H1 (cell line): ENCODE results near the gene CALML5. TPM values are rescaled to one million over a fixed set of nuclear protein-coding genes. Genes with fewer than 3 reads are reported as not detected.

ENCODE experiments used
- CHD2 ChIP-seq: IDR thresholded peaks from 2 replicates; pipeline ENCODE4 v1.6.1; 2012; ENCODE audit warnings: low read length, improper control_type of control experiment
- KDM4A ChIP-seq: IDR thresholded peaks from one replicate; pipeline ENCODE4 v1.7.1; 2012; ENCODE audit warnings: low read depth, mild to moderate bottlenecking, moderate library complexity, low read length, inconsistent platforms; ENCODE audit not compliant: severe bottlenecking
- KDM5A ChIP-seq: fragments of 200-600 bp; IDR thresholded peaks from 2 replicates; pipeline ENCODE4 v1.7.1; 2012; ENCODE audit warnings: mild to moderate bottlenecking, low read length, inconsistent platforms, mixed read lengths
- TCF12 ChIP-seq: IDR thresholded peaks from 2 replicates; pipeline ENCODE4 v1.6.1; 2011; ENCODE audit warnings: low read depth, mild to moderate bottlenecking, low read length
- polyA plus RNA-seq, 7 experiments: library from polyadenylated mRNA; depleted of rRNA in 3 of 7; stranded (reverse) in 5 of 7; unstranded in 2 of 7; fragments of >200 nt in 5 of 7; fragments of 200-250 nt in 2 of 7; gene quantifications; 1 replicate in 5 of 7; 2 replicates in 1 of 7; 4 replicates in 1 of 7; pipeline versions ENCODE4 v1.2.1 to v1.2.3, GENCODE V29; 2011 to 2013; ENCODE audit warnings: missing spikeins in 2 of 7, mixed read lengths in 2 of 7
- total RNA-seq: library from RNA; stranded (reverse); fragmentation: NEBNext Ultra II Directional; extraction: Animal tissue kit (Norgen Biotek cat#: 25700); gene quantifications from 2 replicates; pipeline ENCODE4 v1.2.1, GENCODE V29; 2021

The CALML5 gene
- total and polyA plus RNA-seq, 2 of the 8 experiments (the other 6 are each of a cell fraction or from before 2014, with no cell fraction given): not detected

GRCh38 chr10:5547931-5548660, 48.7 kb upstream of the CALML5 start (continued):
- TF ChIP-seq KDM5A: no peak
- TF ChIP-seq TCF12: no peak
- no peak for TF ChIP-seq CHD2
- no peak for TF ChIP-seq KDM4A
